Measurements from ENCODE around the gene SENP2.
A peak's percentile ranks its signal among the peaks of the same experiment; 100 is the strongest.
"Not testable (repeated sequence)": the region's sequence is repeated elsewhere in the genome, so short reads cannot be mapped to it uniquely, and the experiment has no call there.

The SENP2 gene

GRCh38 chr3:185585859-185586685 lies at the start of gene SENP2:
Gene SENP2 (plus strand): TSS chr3:185586295. CDS start chr3:185586414, 119 bp downstream.
- peak within 1 kb of the TSS; percentile 85 for H3K4me3 ChIP-seq (ENCODE audit: low read depth, low read length)

GRCh38 chr3:185537369-185537970 lies 48.6 kb upstream of the SENP2 start:
- H3K4me3 ChIP-seq (ENCODE audit: low read depth, low read length) = no peak overlapping the region

- no peak overlapping the region for H3K4me3 ChIP-seq (ENCODE audit: low read depth, low read length)
These were observed 46.2 kb upstream of the SENP2 start for GRCh38 chr3:185539934-185540333.

- H3K4me3 ChIP-seq (ENCODE audit: low read depth, low read length) = no peak overlapping the region
These were observed 45.4 kb upstream of the SENP2 start for GRCh38 chr3:185540695-185541094.

GRCh38 chr3:185549122-185549521 lies 37.0 kb upstream of the SENP2 start:
- H3K4me3 ChIP-seq (ENCODE audit: low read depth, low read length) = no peak overlapping the region

GRCh38 chr3:185549651-185550111 lies 36.4 kb upstream of the SENP2 start:
- no peak overlapping the region for H3K4me3 ChIP-seq (ENCODE audit: low read depth, low read length)

GRCh38 chr3:185552358-185552877 lies 33.7 kb upstream of the SENP2 start, which contains the start of gene LIPH:
Gene LIPH (minus strand): TSS chr3:185552588. CDS start chr3:185552471, 117 bp downstream.
- H3K4me3 ChIP-seq (ENCODE audit: low read depth, low read length) = no peak within 1 kb of the TSS

- no peak overlapping the region for H3K4me3 ChIP-seq (ENCODE audit: low read depth, low read length)
These were observed 31.0 kb upstream of the SENP2 start for GRCh38 chr3:185555101-185555501.

- H3K4me3 ChIP-seq (ENCODE audit: low read depth, low read length) = no peak overlapping the region
These were observed 30.2 kb upstream of the SENP2 start for GRCh38 chr3:185555860-185556347.

- not testable (repeated sequence) for H3K4me3 ChIP-seq (ENCODE audit: low read depth, low read length)
These were observed 29.5 kb upstream of the SENP2 start for GRCh38 chr3:185556640-185557039.

- no peak overlapping the region for H3K4me3 ChIP-seq (ENCODE audit: low read depth, low read length)
These were observed 27.7 kb upstream of the SENP2 start for GRCh38 chr3:185558395-185558794.

GRCh38 chr3:185559706-185560090 lies 26.4 kb upstream of the SENP2 start:
- no peak overlapping the region for H3K4me3 ChIP-seq (ENCODE audit: low read depth, low read length)

- H3K4me3 ChIP-seq (ENCODE audit: low read depth, low read length) = no peak overlapping the region
These were observed 25.4 kb upstream of the SENP2 start for GRCh38 chr3:185560676-185561075.

GRCh38 chr3:185561374-185561943 lies 24.6 kb upstream of the SENP2 start:
- H3K4me3 ChIP-seq (ENCODE audit: low read depth, low read length) = no peak overlapping the region

- no peak overlapping the region for H3K4me3 ChIP-seq (ENCODE audit: low read depth, low read length)
These were observed 24.1 kb upstream of the SENP2 start for GRCh38 chr3:185561958-185562357.

GRCh38 chr3:185572183-185572582 lies 13.9 kb upstream of the SENP2 start:
- H3K4me3 ChIP-seq (ENCODE audit: low read depth, low read length) = no peak overlapping the region

- H3K4me3 ChIP-seq (ENCODE audit: low read depth, low read length) = not testable (repeated sequence)
These were observed 10.8 kb upstream of the SENP2 start for GRCh38 chr3:185575108-185575869.

GRCh38 chr3:185582236-185582635 lies 3.9 kb upstream of the SENP2 start:
- H3K4me3 ChIP-seq (ENCODE audit: low read depth, low read length) = peak overlapping the region; percentile 72

GRCh38 chr3:185582871-185583270 lies 3.2 kb upstream of the SENP2 start:
- H3K4me3 ChIP-seq (ENCODE audit: low read depth, low read length) = peak overlapping the region; percentile 72

GRCh38 chr3:185583925-185584324 lies 2.2 kb upstream of the SENP2 start:
- peak overlapping the region; percentile 50 for H3K4me3 ChIP-seq (ENCODE audit: low read depth, low read length)

- no peak overlapping the region for H3K4me3 ChIP-seq (ENCODE audit: low read depth, low read length)
These were observed 1.4 kb upstream of the SENP2 start for GRCh38 chr3:185584686-185585085.
